Measurements from ENCODE around the gene WDR87.

GRCh38 chr19:37941782-37942515 lies 35.6 kb upstream of the WDR87 start:
- TF ChIP-seq CTCF (conservative IDR thresholded peaks at IDR 0.05): no peak
- no peak for TF ChIP-seq EZH2 (IDR thresholded peaks at IDR 0.05; ENCODE audit: low read depth)

Data from PC-9 (cell line).